ENCODE data around the gene NFATC2.
A peak's percentile ranks its signal among the peaks of the same experiment; 100 is the strongest.

NFATC2 gene

DNA sequence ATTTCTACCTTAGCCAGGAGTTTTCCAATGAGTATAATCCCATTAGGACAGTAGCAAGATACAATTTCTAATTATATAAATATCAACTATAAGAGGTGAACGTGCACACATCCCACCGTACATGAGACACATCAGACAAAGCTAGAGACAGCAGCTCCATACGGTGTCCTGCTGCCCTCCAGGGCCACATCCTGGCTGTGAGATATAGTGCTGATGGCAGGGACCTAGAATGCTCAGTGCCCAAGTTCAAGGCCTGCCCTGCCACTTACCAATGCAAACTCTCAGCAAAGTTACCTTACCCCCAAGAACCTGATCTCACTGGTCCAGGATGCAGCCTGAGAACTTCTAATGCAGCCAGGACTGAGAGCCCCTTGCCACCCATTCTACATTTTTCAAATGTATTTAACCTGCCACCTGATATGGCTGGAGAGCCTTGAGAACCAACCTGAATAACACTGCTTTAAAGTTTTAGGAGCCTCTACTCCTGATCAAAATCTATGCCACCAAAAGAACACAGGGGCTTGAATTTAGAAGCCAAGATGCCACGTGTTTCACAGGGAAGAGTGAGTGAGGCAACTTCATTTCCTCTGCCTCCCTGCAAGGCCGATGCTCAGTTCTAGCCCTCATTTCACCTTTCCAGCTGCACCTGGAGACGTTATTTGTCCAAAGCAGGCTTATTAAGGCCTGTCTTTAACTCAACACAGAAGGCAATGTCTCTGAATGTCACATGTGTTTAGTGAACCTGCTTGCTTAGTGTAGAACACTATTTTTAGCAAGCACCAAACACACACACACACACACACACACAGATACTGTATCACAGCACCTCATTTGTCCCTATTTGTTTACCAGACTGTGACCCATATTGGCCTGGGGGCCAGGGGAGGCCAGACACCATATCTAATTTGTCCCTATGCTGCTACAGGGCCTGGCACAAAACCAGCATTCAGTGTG, 6.1 kb downstream of the NFATC2 start:
- DNase-seq, result no peak

DNA sequence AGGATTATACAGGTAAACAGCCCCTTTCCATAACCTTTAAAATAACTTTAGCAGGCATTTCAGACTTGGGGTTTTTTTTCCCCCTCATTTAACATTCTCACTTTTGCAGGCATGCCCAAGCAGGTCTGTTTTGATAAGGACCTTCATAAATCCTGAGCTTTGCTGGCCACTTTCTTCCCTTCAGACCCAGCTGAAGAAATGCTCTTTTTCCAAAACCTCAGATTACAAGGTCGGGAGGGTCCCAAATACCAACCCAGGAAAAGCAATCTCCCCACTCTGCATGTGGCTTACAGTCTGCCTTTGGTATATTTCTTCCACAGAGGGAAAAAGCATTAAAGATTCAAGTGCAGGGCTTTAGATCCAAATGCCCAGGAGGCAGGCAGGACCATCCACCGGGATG, 6.8 kb downstream of the NFATC2 start:
- DNase-seq, result no peak

DNA sequence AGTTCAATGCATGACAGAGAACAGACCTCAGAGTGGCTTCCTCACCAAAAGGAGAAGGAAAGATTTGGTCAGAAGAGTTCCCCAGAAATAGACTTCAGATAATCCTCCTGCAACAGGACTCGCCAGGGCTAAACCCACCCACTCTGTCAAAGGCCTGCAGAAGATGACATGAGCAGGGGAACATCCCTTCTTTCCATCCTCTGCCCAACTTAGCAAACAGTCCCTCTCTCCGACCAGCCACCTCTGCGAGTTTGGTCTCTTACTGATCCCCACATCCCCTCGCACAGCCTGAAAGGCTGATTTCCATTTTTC, 7.5 kb downstream of the NFATC2 start:
- DNase-seq, result peak in 1 of 2 experiments; percentile 23

DNA sequence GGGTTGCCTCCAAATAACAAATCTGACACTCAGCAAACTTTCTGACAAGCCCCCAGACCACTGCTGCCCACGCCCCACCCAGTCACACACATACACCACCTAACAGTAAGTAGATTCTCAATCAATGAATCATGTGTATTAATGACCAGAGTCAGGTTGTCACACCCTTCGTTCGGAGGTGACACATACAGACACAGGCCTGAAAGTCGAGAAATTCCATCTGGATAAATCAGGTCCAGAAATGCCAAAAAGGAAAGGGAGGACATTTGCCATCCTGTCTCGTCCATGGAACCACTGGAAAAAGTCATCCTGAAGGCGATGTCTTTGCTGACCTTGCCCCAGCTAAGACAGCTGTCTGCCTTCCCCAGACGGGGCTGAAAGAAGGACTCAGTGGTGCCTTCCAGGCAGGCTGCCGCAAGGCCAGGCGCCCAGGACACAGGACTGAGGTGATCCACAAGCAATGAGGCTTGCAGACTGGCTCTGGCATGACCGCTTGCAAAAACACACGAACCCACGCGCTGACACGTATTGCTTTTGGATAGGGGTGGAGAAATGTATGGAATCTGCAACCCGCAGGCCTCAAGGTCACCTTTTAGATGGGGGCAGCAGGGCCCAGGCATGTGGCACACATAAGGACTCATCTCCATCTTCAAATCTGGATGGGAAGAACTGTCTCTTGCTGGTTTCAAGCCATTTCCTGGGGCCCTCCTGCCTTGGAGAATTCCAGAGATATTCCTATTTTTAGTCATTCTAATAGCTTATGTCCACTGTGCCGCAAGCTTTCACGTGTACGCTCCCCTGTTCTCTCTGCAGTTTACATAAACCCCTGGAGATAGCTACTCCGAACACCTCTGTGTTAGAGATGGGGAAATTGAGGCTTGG, 9.0 kb downstream of the NFATC2 start:
- no peak for DNase-seq

DNA sequence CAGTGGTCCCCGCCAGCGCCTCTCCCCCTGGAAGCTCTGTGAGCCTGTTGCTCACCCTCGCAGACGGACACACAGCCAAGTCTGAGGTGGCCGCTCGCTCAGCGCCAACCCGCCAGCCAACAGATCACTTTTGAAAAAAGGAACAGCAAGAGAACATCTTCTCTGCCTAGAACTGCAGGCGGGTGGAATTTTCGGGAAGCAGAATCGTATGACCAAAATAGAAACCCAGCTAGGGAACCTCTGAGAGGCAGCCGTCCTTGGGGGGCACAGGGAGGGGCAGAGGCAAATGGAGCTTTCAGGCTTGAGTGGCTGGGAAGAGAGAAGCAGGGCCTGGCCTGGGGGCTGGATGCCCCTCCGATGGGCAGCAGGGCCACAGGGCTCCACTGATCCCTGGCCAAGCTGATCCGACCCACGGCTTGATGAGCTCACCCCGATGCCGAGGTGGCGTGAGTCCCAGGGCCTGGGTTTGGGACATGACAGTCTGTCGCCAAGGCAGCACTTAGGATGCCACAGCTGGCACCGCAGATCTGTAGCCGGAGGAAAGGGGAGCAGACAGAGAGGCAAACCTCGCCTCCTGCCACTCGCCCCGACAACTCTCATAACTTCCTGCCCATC, 9.8 kb downstream of the NFATC2 start:
- DNase-seq, result no peak

DNA sequence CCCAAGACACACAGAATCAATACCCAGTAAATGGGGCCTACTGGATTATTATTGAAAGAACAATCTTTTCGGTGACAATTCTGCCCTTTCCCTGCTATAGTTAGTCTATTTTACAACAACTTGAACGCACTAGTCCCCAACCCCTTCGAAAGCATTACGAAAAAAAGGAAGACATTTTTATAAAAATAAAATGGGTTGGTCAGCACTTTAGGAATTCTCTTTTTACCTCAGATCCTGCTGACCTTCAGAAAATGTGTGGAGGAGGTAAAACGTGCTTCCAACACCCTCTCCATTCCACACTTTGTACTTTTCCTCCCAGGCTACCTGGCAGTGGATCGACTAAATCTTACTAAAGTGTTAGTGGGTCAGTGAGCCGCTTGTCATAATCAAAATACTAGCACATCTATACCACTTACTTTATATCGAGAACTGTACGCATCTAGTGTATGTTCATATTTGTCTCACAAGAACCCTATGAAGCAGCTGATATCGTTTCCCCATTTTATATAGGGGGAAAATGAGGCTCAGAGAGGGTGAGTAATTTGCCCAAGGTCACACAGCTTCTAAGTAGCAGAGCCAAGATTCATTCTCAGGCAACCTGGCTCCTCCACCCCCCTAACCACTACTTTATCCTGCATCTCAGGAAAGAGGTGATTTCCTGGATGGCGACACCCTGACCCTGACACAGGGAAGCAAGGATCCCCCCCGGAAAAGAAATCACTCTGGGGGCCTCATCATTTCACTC, 10.6 kb downstream of the NFATC2 start:
- DNase-seq, result no peak

DNA sequence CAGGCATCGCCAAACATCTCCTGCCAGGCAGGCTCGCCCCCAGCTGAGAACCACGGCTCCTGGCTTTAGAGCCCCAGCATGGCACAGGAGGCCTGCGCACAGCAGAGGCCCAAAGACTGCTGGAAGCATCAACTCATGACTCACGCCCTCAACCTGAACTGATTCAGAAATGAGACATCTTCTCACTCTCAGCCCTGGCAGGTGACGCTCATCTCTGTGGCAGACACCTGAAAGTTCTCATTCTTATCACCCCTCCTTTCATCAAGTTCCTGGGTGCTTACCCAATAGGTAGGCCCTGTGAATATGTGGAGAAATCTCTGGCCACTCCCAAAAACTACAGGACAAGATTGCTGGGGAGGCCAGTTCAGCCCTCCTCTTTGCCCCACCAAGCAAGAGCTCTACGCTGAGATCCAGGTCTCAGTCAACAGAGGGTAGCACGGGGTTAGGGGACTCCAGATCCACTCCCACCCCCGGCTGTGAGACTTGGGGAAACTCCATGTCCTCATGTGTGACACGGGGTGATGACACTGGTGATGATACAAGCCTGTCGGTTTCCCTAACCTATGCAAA, 11.3 kb downstream of the NFATC2 start:
- DNase-seq, result peak; percentile 66 to 84

DNA sequence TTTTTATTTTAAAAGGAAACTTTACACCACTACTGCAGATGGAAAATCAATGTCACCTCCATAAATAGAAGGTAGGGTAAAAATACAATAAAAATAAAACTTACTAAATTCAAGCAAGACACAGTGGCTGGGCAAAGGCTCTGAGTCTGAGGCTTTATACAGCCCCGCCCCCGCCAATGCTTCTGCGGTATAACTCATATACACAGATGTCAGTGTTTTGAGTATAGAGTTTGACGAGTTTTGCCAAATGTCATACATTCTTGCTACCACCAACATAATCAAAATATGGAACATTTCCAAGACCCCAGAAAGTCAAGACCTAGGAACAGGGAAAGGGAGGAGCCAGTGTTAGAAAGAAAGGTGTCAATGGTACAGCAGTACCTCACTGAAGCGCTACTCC, 12.8 kb downstream of the NFATC2 start:
- DNase-seq, result peak; percentile 69 to 78

DNA sequence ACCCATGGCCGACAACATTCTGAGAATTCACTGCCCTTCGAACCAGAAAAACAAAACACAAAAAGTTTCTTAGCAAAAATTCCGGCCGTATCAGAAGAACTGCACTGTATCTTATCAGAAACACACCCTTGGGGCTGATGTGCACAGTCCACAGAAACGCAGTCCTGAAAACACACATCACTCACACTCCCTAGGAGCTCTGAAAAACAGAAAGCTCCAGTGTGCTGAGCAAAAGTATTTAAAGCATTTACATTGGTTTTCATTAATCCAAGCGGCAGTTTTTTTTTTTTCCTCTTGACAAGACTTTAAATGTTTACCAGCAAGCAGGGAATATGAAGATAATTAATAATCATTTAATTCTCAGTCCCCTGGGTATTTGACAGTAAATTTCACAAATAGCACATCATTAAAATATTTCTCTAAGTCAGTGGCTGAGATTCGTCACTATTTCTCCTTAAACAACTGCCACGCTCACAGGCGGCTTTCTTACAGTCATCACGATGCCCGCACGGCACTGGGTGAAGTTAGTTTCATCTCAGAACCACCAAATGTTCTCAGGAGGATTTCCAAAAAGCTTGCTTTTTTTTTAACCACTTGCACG, 13.3 kb downstream of the NFATC2 start:
- peak; percentile 52 to 60 for DNase-seq

DNA sequence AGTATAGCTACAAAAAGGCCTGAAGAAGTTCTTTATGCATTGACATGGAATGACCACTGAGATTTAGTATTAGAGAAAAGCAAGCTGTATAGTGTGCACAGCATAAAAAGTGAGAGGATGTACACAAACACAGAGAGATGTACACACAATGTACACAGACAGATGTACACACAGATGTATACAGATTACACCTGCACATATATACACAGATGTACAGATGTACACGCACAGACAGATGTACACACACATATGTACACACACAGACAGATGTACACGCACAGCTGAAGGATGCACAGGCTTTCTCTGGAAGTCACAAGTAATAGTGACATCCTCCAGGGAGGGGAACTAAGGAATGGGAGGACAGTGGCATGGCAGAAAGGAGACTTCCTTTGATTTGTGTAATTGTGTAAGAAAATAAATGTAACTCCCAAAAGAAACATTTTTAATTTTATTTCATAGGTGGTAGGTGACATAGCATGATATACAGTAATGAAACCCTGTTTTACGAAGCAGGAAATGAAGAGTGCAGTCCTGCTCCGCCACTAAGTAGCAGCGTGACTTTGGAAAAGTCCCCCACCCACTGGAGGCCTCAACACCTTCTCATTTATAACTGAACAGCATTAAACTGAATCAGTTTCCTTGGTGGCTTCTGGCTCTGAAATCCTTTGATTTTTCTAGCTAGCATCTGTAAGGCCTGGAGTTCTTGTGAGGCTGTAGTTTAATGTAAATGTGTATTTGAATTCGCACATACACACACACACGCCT, 14.1 kb downstream of the NFATC2 start:
- peak; percentile 43 to 76 for DNase-seq

DNA sequence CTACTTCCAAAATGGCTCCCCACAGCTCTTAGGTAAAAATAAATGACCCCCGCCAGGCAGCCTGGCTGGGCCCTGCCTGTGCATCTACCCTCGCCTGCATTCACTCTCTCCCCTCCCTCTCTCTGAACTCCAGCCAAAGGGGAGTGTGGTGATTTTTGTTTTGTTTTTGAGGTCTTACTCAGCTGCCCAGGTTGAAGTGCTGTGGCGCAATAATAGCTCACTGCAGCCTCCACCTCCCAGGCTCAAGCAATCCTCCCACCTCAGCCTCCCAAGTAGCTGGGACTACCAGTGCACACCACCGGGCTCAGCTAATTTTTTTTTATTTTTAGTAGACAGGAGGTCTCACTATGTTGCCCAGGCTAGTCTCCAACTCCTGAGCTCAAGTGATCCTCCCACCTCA, 15.8 kb downstream of the NFATC2 start:
- DNase-seq, result no peak

DNA sequence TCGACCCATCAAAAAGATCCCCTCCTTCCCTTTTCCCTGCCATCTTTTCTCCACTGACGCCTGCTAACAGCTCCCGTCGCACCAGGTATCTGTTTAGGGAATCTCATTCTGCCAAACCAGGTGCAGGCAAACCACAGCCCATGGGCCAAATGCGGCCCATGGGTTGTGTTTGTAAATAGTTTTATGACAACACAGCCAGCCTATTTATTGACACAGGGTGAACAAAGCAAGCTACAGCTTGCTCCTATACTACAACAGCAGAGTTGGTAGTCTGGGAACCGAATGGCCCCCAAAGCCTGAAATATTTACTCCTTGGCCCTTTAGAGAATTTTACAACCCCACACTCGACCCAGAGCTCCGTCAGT, 16.4 kb downstream of the NFATC2 start:
- no peak for DNase-seq

DNA sequence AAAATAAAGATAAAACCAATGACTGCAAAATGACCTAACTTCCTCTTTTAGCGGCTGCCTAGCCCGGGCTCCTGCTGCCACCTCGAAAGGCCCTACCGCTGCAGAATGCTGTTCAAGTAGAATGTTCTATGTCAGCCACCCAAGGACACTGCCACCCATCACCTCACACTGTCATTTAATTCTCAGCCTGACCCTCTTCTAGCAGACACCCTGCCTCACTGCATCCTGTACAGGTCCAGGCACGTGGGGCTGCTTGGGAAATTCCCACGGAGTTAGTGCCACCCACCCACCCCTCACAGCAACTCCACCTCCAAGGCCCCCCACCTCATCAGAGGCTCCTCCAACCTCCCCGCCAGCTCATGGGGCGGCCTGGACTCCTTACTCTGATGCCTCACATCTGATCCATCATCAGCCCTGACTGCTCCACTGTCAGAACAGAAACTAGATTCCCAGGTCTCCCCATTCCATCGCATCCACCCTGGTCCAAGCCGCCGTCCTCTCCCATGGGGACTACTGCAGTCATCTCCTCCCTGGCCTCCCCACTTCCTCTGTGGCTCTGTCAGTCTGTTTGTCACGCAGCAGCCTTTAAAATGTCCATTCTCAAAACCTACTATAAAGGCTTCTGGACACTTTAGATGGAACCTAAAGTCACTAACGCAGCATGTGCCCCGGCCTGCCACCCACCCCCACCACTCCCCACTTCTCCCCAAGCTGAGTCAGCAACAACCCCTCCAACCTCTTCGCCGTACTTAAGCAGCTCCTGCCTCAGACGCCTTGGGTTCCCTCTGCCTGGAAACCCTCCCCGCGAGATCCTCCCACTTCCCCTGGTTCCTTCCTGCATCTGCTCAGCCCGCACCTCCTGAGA, 17.0 kb downstream of the NFATC2 start:
- peak; percentile 48 to 79 for DNase-seq

DNA sequence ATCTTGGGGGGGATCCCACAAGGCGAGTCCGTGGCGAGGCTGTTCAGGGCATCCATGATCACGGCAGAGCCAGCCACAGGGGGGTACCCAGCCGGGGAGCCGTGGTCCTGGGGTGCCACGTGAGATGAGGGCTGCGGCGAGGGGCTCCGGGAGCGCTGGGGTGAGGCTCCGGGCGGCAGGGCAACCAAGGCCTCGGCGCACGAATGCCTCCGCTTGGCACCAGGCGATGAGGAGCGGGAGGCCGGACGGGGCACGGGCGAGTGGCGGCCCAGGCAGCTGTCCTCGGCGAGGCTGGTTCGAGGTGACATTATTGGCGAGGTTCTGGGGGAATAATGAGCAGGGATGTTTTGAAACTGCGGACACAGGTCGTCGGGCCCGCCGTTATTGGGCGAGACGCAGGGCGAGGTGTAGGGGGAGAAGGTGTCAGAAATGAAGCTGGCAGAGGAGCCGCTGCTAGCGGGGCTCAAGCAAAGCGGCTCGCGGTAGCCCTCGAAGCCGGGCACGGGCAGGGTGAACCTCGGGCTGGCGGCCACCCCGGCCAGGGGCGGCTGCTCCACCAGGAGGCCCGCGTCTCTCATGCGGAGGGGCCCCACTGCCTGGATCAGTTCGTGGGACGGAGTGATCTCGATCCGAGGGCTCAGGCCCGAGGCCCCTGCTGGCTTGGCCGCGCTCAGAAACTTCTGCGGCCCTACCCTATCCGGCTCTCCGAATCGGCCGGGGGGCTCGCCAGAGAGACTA, 19.1 kb downstream of the NFATC2 start:
- DNase-seq, result no peak

DNA sequence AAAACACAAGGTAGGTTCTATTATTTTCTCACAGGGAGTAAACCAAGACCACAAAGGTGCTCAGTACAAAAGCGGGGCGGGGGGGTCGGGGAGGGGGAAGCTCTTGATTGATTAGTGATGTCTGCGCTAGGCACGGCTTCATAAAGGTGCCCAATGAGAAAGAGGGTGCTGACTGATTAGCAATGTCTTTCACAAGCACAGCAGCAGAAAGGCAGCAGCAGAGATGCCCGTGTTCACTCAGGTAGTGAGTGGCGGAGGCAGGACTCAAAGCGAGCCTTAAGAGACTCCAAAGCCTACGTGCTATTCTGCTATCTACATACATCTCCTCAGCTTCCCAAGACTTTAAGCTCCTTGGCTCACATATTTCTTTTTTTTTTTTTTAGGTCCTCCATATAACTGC, 20.3 kb downstream of the NFATC2 start:
- no peak for DNase-seq

DNA sequence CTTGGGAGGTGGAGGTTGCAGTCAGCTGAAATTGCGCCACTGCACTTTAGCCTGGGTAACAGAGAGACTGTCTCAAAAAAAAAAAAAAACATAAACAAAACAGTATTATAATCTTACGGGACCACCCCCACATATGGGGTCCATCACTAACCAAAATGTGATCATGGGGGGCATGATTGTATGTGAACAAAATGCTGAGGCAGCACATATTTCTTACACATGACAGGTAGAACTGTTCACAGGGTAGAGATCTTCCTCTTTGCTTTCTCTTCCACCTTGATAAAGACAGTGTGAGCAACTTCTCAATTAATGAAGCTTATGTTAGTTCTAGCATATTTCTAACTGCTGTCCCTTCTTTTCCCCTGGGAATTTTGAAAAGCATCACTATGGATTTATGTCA, 24.7 kb downstream of the NFATC2 start:
- DNase-seq, result no peak

DNA sequence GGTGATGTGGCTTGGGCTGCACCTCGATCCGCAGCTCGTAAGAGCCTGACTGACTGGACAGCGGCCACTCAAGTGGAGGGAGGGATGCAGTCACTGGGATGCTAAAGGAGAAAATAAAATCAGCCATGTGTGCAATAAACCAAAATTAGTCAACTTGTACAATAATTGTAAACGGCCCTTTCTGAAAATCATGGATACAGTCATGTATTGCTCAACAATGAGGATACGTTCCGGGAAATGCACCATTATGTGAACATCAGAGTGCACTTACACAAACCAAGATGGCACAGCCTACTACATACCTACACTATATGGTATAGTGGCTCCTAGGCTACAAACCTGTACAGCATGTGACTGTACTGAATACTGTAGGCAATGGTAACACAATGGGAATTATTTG, 25.7 kb downstream of the NFATC2 start:
- no peak for DNase-seq

DNA sequence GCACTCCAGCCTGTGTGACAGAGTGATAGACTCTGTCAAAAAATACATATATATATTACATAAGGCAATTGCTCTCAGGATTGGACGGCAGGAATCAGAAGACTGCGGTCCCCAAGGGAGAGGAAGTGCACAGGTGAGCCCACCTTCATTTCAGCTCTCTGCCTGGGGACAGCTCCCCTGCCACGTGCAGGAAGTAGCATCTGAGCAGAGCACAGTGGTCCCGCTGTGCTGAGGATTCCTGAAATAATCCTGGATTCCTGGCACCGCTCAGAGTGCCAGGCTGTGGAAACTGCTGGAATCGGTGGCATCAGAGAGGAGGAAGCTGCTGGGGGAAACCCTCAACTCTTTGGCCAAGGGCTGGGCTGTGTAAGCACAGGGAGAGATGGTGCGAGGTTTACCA, 27.7 kb downstream of the NFATC2 start:
- no peak for DNase-seq

DNA sequence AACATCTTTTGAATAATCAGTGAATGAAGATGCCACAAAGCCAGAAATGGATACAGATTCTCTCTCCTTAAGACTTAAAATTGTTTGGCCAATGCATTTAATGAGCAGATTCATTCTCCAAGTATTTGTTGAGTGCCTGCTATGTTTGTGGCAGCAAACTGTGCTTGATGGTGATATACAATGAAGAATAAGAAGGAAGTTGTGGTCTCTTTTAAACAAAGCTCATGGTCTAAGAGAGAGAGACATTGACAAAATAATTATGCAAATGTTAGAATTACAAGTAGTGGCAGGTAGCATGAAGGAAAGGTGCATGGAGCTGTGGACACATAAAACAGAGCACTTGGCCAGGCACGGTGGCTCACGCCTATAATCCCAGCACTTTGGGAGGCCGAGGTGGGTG, 28.3 kb downstream of the NFATC2 start:
- no peak for DNase-seq

DNA sequence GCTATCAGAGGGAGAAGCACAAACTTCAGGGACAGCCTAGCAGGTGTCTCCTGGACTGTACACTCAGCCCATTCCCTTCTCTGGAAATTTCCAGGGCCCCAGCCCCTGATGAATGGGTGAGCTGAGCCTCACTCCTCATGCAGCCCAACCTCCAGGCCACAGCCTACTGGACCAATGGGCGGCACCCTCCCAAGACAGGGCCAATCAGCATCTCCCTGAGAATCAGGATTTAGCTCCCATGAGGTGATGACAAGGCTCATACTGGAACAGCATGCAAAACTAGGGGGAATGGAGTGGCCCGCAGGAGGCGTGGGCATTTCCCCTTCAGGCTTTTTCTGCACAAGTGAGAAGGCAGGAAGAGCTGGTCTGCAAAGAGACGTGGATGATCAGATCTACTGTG, 29.0 kb downstream of the NFATC2 start:
- no peak for DNase-seq
